Epithelial cell of umbilical artery (primary cell): Measurements from ENCODE around the gene MANEAL. TPM values are rescaled to one million over a fixed set of nuclear protein-coding genes. Genes with fewer than 3 reads are reported as not detected.

Experiments
- total RNA-seq: library from RNA; depleted of rRNA; stranded (reverse); fragments of >200 nt; gene quantifications from 2 replicates; pipeline ENCODE4 v1.2.3, GENCODE V29; 2014

The MANEAL gene
- total RNA-seq, result 0.32 TPM in 1 of 2 replicates, not detected in the other

GRCh38 chr1:37793773-37794371 is at the start of gene MANEAL:
Gene MANEAL (plus strand): TSS chr1:37793847. CDS start chr1:37794183, 336 bp downstream.

GRCh38 chr1:37764888-37765441 is 28.7 kb upstream of the MANEAL start, which contains the start of gene EPHA10:
Gene EPHA10 (minus strand): TSS chr1:37765120. CDS start chr1:37765066, 54 bp downstream.

GRCh38 chr1:37807555-37808368 is 14.1 kb downstream of the MANEAL start, which contains the start of the genes C1orf122 and YRDC:
Gene C1orf122 (plus strand): TSS chr1:37807790. CDS start chr1:37808405, 615 bp downstream.
Gene YRDC (minus strand): TSS chr1:37808208. CDS start chr1:37808180, 28 bp downstream.

Other genes with a start within 250 kb of the MANEAL start
- 13.1 and 14.0 TPM in 2 replicates for gene SNIP1, start 239.6 kb upstream of the MANEAL start, total RNA-seq
- gene DNALI1, start 236.9 kb upstream of the MANEAL start, total RNA-seq, result 0.65 and 1.2 TPM in 2 replicates
- 73.7 and 81.5 TPM in 2 replicates for gene GNL2, start 197.9 kb upstream of the MANEAL start, total RNA-seq
- not detected in 2 replicates for gene RSPO1, start 159.0 kb upstream of the MANEAL start, total RNA-seq
- gene CDCA8, start 101.3 kb upstream of the MANEAL start, total RNA-seq, result 12.0 and 15.3 TPM in 2 replicates
- not detected in 2 replicates for gene EPHA10, start 28.7 kb upstream of the MANEAL start, total RNA-seq
- gene C1orf122, start 13.9 kb downstream of the MANEAL start, total RNA-seq, result 21.1 TPM in 2 replicates
- gene YRDC, start 14.4 kb downstream of the MANEAL start, total RNA-seq, result 21.4 and 41.3 TPM in 2 replicates
- gene MTF1, start 65.7 kb downstream of the MANEAL start, total RNA-seq, result 1.9 and 2.1 TPM in 2 replicates
- 14.9 and 22.6 TPM in 2 replicates for gene INPP5B, start 153.2 kb downstream of the MANEAL start, total RNA-seq
- 121 and 127 TPM in 2 replicates for gene SF3A3, start 196.2 kb downstream of the MANEAL start, total RNA-seq
- gene FHL3, start 211.7 kb downstream of the MANEAL start, total RNA-seq, result 12.3 and 21.1 TPM in 2 replicates
- 57.8 and 84.5 TPM in 2 replicates for gene UTP11, start 218.9 kb downstream of the MANEAL start, total RNA-seq